Loucy (cell line): ENCODE data around the gene PTPRN2.

Source experiments
- EZH2phosphoT487 ChIP-seq: fragments of 200-600 bp; IDR thresholded peaks from 2 replicates; pipeline ENCODE4 v1.6.1; 2018; ENCODE audit warnings: antibody characterized with exemption, mild to moderate bottlenecking, moderate library complexity, borderline replicate concordance
- TF ChIP-seq, protein P1 (sequence below): fragments of 200-600 bp; sonication (generic); conservative IDR thresholded peaks from 2 replicates; pipeline ENCODE4 v1.5.1; 2014; ENCODE audit warnings: mild to moderate bottlenecking, antibody characterized with exemption, low read length

DNA sequence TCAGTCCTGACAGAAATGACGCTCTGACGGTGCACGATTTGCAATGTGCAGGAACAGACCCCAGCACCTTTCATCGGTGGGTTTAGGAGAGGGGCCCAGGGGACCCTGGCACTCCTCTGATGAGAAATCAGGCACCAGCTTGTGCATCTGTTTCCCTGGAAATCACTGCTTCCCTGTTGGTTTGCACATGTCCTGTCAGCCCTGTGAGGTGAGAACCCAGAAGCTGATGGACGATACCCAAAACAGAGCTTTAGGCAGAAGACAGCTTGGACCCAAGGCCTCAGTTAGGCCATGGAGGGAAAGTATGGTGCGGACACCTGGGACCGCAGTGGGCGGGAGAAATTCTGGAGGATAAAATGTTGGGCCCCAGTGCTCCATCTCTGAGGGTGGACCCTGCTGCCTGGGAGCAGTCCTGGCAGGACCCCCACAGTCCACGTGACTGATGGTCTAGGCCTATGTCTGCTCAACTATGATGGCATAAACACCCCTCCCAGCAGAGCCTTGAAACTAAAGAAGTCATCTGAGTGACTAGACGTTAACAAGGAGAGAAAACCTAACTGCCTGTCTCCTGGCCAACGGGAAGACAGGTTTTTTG lies 242.8 kb downstream of the PTPRN2 start:
- TF ChIP-seq, protein P1, sequence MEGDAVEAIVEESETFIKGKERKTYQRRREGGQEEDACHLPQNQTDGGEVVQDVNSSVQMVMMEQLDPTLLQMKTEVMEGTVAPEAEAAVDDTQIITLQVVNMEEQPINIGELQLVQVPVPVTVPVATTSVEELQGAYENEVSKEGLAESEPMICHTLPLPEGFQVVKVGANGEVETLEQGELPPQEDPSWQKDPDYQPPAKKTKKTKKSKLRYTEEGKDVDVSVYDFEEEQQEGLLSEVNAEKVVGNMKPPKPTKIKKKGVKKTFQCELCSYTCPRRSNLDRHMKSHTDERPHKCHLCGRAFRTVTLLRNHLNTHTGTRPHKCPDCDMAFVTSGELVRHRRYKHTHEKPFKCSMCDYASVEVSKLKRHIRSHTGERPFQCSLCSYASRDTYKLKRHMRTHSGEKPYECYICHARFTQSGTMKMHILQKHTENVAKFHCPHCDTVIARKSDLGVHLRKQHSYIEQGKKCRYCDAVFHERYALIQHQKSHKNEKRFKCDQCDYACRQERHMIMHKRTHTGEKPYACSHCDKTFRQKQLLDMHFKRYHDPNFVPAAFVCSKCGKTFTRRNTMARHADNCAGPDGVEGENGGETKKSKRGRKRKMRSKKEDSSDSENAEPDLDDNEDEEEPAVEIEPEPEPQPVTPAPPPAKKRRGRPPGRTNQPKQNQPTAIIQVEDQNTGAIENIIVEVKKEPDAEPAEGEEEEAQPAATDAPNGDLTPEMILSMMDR = no peak
- TF ChIP-seq EZH2phosphoT487 = no peak
